HUES64 (cell line): ENCODE data around the gene BCAS3.
"Not testable (repeated sequence)": the region's sequence is repeated elsewhere in the genome, so short reads cannot be mapped to it uniquely, and the experiment has no call there.

Source experiments
- H3K27ac ChIP-seq: 2 replicates; pipeline ENCODE4 v1.7.0; 2013; ENCODE audit warnings: low read depth, low read length, inconsistent platforms
- H3K27me3 ChIP-seq: 2 replicates; pipeline ENCODE4 v1.6.1; 2013; ENCODE audit warnings: mild to moderate bottlenecking, low read length; ENCODE audit not compliant: insufficient read depth
- H3K36me3 ChIP-seq: 2 replicates; pipeline ENCODE4 v1.6.1; 2013; ENCODE audit warnings: mild to moderate bottlenecking, low read length; ENCODE audit not compliant: insufficient read depth
- H3K4me1 ChIP-seq: 2 replicates; pipeline ENCODE4 v1.6.1; 2013; ENCODE audit warnings: mild to moderate bottlenecking, low read length, moderate library complexity; ENCODE audit not compliant: insufficient read depth
- H3K4me3 ChIP-seq: 2 replicates; pipeline ENCODE4 v1.5.1; 2013; ENCODE audit warnings: mild to moderate bottlenecking, low read length, moderate library complexity
- H3K9ac ChIP-seq: 2 replicates; pipeline ENCODE4 v1.6.1; 2013; ENCODE audit warnings: mild to moderate bottlenecking, low read depth, low read length
- H3K9me3 ChIP-seq: 2 replicates; pipeline ENCODE4 v1.6.1; 2013; ENCODE audit warnings: low read depth, low read length; ENCODE audit not compliant: insufficient read depth
- WGBS: fragments of 150-250, 120-280 bp; methylation state at CpG from one replicate; pipeline ENCODE4 v1.1.7; 2013; ENCODE audit warnings: missing lambda C conversion rate; 5-methylcytosine and 5-hydroxymethylcytosine counted together

The BCAS3 gene

DNA sequence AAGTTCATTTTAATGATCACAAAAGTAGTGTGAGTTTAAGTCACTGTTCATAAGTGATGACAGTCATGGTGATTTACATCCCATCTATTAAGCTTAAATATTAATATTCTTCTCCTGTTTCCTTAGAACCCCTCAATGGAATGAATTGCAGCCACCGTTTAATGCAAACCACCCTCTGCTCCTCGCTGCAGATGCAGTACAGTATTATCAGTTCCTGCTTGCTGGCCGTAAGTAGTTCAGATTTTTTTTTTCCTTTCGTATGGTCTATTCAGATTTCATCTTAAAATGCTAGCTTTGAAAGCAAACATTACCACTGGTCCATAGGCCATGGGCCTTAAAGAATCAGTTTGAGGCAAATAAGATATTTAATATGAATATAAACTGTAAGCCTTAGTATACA, 363.0 kb downstream of the BCAS3 start:
- H3K9ac ChIP-seq, result no peak overlapping the region
- H3K4me1 ChIP-seq, result no peaks in the 10 kb centered on the region
- no peak overlapping the region for H3K4me3 ChIP-seq
- H3K36me3 ChIP-seq, result peaks cover 3% of the 10 kb centered on the region; the same call in 1 of the 2 replicates
- no peaks in the 10 kb centered on the region for H3K9me3 ChIP-seq
- H3K27me3 ChIP-seq, result no peaks in the 10 kb centered on the region
- H3K27ac ChIP-seq, result no peak overlapping the region
- 96% methylated on average over 4 of the region's 4 CpGs for WGBS

GRCh38 chr17:61042348-61042747, 364.7 kb downstream of the BCAS3 start:
- H3K36me3 ChIP-seq, H3K4me1 ChIP-seq, H3K4me3 ChIP-seq, H3K27ac ChIP-seq, H3K9me3 ChIP-seq, H3K27me3 ChIP-seq, H3K9ac ChIP-seq: not testable (repeated sequence)
- WGBS, result 93% methylated on average over 5 of the region's 5 CpGs

DNA sequence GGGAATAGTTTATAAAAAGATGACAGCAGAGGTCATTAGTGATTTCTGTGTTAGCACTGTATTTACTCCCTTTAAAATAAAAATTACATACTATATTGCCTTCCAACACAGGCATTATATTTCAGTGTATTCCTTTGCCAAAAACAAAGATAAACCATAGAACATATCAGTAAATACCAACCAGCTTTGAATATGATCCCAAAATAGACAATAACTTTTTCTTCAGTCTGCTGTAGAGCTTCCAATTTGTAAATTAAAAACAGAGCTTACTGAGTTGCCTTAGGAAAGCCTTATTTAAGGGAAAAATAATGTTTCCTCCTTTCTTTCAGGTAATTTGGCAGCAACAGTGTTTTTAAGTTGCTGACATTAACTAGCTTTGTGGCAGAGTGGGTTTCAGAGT, 369.9 kb downstream of the BCAS3 start:
- Histone ChIP-seq H3K4me1 (no peaks in the 10 kb centered on the region), H3K9ac (no peak overlapping the region), H3K4me3 (no peak overlapping the region), H3K36me3 (no peaks in the 10 kb centered on the region), H3K9me3 (no peaks in the 10 kb centered on the region), H3K27ac (no peak overlapping the region), H3K27me3 (no peaks in the 10 kb centered on the region)

DNA sequence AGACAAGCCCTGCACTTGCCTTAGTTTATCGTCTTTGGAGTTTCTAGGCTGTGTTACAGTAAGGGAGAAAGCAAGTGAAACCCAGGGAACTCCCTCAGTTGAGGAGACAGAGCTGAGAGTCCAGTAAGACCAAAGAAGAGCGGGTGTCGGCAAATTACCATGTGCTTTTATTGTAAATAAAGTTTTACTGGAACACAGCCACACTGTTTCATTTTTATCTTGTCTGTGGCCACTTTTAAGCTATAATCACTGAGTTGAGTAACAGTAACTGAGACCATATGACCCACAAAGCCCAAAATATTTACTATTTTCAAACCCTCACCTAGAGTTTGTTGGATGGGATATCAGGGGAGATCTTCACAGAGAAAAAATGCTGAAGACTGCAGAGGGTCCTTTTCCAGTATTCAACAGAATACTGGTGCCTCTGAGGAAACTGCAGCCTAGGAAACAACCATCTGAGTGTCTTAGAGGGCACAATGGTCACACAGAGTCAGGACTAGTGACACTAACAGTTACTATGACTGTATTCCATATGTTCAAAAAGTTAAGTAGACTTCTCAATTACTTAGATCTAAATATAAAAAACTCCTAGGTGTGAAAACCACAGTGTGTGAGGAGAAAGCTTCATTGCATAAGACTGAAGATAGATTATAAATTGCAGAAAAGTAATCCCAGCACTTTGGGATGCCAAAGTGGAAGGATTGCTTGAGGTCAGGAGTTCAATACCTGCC, 370.9 kb downstream of the BCAS3 start:
- 91% methylated on average over 3 of the region's 3 CpGs for WGBS
- no peaks in the 10 kb centered on the region for H3K9me3 ChIP-seq

GRCh38 chr17:61053469-61053868, 375.8 kb downstream of the BCAS3 start:
- H3K9ac ChIP-seq, result no peak overlapping the region
- H3K4me3 ChIP-seq, result no peak overlapping the region
- H3K4me1 ChIP-seq, result no peaks in the 10 kb centered on the region
- no peaks in the 10 kb centered on the region for H3K9me3 ChIP-seq
- H3K36me3 ChIP-seq, result no peaks in the 10 kb centered on the region
- H3K27me3 ChIP-seq, result no peaks in the 10 kb centered on the region
- no peak overlapping the region for H3K27ac ChIP-seq
- 83% methylated on average over 1 of the region's 1 CpG for WGBS

More for the DNA sequence above, 370.9 kb downstream of the BCAS3 start:
- Histone ChIP-seq H3K9ac (no peak overlapping the region), H3K4me3 (no peak overlapping the region), H3K36me3 (no peaks in the 10 kb centered on the region), H3K27me3 (no peaks in the 10 kb centered on the region), H3K4me1 (no peaks in the 10 kb centered on the region), H3K27ac (no peak overlapping the region)

GRCh38 chr17:61054436-61054835, 376.8 kb downstream of the BCAS3 start:
- 88% methylated on average over 1 of the region's 1 CpG for WGBS
- no peaks in the 10 kb centered on the region for H3K9me3 ChIP-seq
- H3K36me3 ChIP-seq, result no peaks in the 10 kb centered on the region

GRCh38 chr17:61057257-61057656, 379.6 kb downstream of the BCAS3 start:
- no peaks in the 10 kb centered on the region for H3K9me3 ChIP-seq
- no peak overlapping the region for H3K4me3 ChIP-seq
- no peaks in the 10 kb centered on the region for H3K4me1 ChIP-seq
- H3K27ac ChIP-seq, result no peak overlapping the region
- H3K27me3 ChIP-seq, result no peaks in the 10 kb centered on the region
- WGBS, result 84% methylated on average over 1 of the region's 2 CpGs
- no peak overlapping the region for H3K9ac ChIP-seq
- no peaks in the 10 kb centered on the region for H3K36me3 ChIP-seq

More at GRCh38 chr17:61054436-61054835, 376.8 kb downstream of the BCAS3 start:
- Histone ChIP-seq H3K9ac (no peak overlapping the region), H3K27ac (no peak overlapping the region), H3K4me3 (no peak overlapping the region), H3K4me1 (no peaks in the 10 kb centered on the region), H3K27me3 (no peaks in the 10 kb centered on the region)

DNA sequence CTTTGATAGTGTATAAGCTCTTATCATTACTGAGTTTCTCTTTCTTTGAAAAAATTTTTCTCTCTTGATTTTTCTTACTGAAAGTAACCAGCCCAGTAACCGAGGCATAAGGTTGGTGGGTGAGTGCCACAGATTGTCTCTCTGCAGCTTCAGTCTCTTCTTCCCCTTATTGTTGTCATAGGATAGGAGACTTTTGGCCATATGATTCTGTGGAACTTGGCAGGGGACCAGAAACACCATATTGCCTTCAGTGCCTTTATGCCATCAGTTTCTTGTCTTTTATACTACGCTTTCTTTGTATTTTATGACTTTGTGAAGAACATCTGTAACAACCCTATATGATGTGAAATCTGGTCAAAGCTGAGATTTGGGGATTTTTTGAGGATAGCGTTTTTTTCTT, 380.4 kb downstream of the BCAS3 start:
- H3K4me1 ChIP-seq, result no peaks in the 10 kb centered on the region
- H3K27ac ChIP-seq, result no peak overlapping the region
- H3K9ac ChIP-seq, result no peak overlapping the region
- H3K36me3 ChIP-seq, result no peaks in the 10 kb centered on the region
- H3K27me3 ChIP-seq, result no peaks in the 10 kb centered on the region
- WGBS, result 98% methylated on average over 3 of the region's 3 CpGs
- no peaks in the 10 kb centered on the region for H3K9me3 ChIP-seq
- H3K4me3 ChIP-seq, result no peak overlapping the region

GRCh38 chr17:61063528-61063927, 385.9 kb downstream of the BCAS3 start:
- no peak overlapping the region for H3K27ac ChIP-seq
- WGBS, result 92% methylated on average over 2 of the region's 2 CpGs

DNA sequence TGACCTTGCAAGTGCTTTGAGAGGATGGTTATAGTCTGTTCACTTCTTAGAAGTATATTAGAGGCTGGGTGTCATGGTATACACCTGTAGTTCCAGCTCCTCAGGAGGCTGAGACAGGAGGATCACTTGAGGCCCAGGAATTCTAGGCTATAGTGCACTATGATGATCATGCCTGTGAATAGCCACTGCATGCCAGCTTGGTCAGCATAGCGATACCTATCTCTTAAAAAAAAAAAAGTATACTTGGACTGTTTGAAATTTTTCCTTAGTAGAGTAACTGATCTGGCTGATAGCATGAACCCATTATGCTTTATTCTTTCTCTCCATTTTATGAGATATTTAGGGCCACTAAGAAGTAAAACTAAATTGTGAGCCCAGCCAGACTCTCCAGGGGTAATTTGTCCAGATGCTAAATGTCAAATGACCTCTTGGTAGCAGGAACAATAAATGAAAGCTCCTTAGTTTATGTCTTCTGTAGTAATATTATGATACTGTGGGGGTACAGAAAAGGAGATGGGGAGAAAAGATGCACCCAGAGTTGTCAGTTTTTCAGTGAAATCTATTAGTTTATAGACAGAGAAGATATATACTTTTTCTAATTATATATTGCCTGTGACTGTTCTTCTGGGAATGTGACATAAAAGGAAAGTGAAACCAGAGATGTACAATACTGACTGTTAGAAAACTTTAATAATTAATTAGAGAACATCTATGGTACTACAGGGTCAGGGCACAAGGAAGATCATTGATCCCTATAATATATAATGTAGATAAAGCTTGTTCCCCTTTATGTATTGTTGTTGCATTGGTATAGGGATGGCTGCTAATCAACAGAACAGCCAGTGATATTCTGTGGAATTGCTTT, 386.7 kb downstream of the BCAS3 start:
- Histone ChIP-seq H3K9ac (no peak overlapping the region), H3K4me3 (no peak overlapping the region), H3K36me3 (no peaks in the 10 kb centered on the region), H3K4me1 (peaks cover 14% of the 10 kb centered on the region), H3K27ac (no peak overlapping the region), H3K9me3 (no peaks in the 10 kb centered on the region), H3K27me3 (no peaks in the 10 kb centered on the region)
- 100% methylated on average over 1 of the region's 1 CpG for WGBS

More at GRCh38 chr17:61063528-61063927, 385.9 kb downstream of the BCAS3 start:
- Histone ChIP-seq H3K9ac (no peak overlapping the region), H3K4me3 (no peak overlapping the region), H3K27me3 (no peaks in the 10 kb centered on the region), H3K4me1 (peaks cover 14% of the 10 kb centered on the region), H3K36me3 (no peaks in the 10 kb centered on the region), H3K9me3 (no peaks in the 10 kb centered on the region)

- peaks cover 14% of the 10 kb centered on the region for H3K4me1 ChIP-seq
- H3K4me3 ChIP-seq, result no peak overlapping the region
- no peak overlapping the region for H3K27ac ChIP-seq
- H3K36me3 ChIP-seq, result no peaks in the 10 kb centered on the region
- no peaks in the 10 kb centered on the region for H3K9me3 ChIP-seq
- 0% methylated on average over 1 of the region's 2 CpGs for WGBS
- no peaks in the 10 kb centered on the region for H3K27me3 ChIP-seq
- H3K9ac ChIP-seq, result no peak overlapping the region
These were observed 387.7 kb downstream of the BCAS3 start for GRCh38 chr17:61065263-61065773.
